ENCODE measurements around the gene HDAC5.

HDAC5 gene

DNA sequence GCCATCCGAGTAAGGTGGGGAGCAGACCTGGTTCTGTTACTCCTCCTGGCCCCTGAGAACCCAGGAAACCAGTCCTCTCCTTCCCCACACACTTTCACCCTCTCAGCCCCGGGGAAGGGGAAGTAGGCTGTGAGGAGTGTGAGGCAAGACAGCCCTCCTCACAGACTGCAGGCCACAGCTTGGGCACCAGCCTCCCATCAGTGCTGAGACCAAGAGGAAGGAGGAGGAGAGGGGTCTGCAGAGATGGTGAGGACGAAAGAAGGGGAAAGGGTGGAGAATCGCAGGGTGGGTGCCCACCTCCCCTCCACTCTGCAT lies 45.9 kb downstream of the HDAC5 start:
- Mint-ChIP-seq H3K36me3 (ENCODE audit: low read depth) (peaks cover 71% of the 10 kb centered on the region), H3K4me1 (ENCODE audit: low read depth) (no peaks in the 10 kb centered on the region), H3K9me3 (no peaks in the 10 kb centered on the region), H3K4me3 (no peak overlapping the region), H3K27ac (peak overlapping the region; percentile 55), H3K27me3 (no peaks in the 10 kb centered on the region)
- DNase-seq, result no peak

DNA sequence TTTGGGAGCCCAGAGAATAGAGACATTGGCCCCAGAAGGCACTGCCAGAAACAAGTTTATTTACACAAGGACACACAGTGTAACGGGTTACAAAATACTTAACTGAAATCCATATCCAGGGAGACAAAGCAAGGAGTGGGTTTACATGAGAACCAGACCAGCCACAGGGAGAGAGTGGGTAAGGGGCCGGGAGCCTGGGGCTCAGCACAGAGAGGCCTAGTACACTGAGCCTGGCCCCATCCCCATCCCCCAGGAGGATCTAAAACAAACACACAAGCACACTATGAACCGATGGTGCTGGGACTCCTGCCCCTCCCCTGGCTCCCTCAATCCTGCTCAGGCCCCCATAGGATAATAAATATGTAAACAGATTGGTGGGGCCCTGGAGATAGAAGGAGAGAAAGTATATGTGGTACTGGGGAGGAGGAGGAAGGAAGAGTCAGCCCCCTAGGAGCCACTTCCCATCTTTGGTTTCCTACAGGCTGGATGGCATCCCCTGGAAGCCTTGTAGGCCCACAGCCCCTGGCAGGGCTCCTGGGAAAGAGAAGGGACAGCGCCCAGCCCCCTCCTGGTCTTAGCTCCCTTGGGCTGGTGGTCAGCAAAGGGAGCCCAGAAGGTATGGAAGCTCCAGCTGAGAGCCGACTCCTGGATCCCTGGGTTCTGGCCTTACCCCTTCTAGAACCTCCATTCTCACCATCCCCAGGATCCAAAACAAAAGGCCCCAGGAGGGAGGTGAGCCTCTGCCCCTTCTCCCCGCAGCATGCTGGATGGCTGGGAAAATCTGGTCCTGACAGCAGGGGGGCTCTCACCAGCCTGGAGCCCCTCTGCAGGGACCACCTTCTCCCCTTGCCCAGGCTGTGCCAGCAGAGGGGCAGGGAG lies 46.5 kb downstream of the HDAC5 start:
- Mint-ChIP-seq H3K27ac (peak overlapping the region; percentile 55), H3K9me3 (no peaks in the 10 kb centered on the region), H3K4me1 (ENCODE audit: low read depth) (peaks cover 2% of the 10 kb centered on the region), H3K27me3 (no peaks in the 10 kb centered on the region), H3K4me3 (no peak overlapping the region), H3K36me3 (ENCODE audit: low read depth) (peaks cover 67% of the 10 kb centered on the region)
- DNase-seq, result no peak

DNA sequence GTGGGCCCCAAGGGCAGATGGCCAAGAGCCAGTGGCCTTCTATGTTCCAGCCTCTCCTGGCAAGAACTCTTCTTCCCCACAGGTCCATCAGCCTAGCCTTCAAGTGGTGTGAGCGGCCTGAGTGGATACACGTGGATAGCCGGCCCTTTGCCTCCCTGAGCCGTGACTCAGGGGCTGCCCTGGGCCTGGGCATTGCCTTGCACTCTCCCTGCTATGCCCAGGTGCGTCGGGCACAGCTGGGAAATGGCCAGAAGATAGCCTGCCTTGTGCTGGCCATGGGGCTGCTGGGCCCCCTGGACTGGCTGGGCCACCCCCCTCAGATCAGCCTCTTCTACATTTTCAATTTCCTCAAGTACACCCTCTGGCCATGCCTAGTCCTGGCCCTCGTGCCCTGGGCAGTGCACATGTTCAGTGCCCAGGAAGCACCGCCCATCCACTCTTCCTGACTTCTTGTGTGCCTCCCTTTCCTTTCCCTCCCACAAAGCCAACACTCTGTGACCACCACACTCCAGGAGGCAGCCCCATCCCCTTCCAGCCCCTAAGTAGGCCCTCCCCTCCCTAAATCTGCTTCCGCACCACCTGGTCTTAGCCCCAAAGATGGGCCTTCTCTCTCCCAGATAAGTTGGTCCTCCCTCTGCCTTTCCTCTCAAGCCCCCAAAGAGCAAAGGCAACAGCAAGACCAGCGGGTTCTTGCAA lies 47.7 kb downstream of the HDAC5 start:
- Mint-ChIP-seq H3K27ac (no peak overlapping the region), H3K9me3 (no peaks in the 10 kb centered on the region), H3K4me1 (ENCODE audit: low read depth) (peaks cover 12% of the 10 kb centered on the region), H3K27me3 (no peaks in the 10 kb centered on the region), H3K36me3 (ENCODE audit: low read depth) (peaks cover 67% of the 10 kb centered on the region), H3K4me3 (no peak overlapping the region)
- DNase-seq, result no peak

DNA sequence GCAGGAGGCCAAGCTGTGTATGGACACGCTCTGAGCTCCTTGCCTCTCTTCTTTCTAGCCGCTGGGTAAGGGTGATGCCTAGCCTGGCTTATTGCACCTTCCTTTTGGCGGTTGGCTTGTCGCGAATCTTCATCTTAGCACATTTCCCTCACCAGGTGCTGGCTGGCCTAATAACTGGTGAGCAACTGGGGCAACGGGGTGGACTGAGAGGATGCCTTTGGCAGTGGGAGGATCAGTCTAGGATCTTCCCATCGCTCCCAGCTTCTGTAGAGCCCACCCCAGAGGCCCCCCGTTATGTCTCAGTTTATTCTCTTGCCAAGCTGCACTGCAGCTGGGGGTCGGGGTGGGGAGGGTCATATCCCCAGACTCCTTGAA lies 48.5 kb downstream of the HDAC5 start:
- peaks cover 19% of the 10 kb centered on the region for H3K4me1 Mint-ChIP-seq (ENCODE audit: low read depth)
- H3K27ac Mint-ChIP-seq, result no peak overlapping the region
- H3K4me3 Mint-ChIP-seq, result no peak overlapping the region
- DNase-seq, result no peak
- no peaks in the 10 kb centered on the region for H3K27me3 Mint-ChIP-seq
- H3K36me3 Mint-ChIP-seq (ENCODE audit: low read depth), result peaks cover 59% of the 10 kb centered on the region
- no peaks in the 10 kb centered on the region for H3K9me3 Mint-ChIP-seq

DNA sequence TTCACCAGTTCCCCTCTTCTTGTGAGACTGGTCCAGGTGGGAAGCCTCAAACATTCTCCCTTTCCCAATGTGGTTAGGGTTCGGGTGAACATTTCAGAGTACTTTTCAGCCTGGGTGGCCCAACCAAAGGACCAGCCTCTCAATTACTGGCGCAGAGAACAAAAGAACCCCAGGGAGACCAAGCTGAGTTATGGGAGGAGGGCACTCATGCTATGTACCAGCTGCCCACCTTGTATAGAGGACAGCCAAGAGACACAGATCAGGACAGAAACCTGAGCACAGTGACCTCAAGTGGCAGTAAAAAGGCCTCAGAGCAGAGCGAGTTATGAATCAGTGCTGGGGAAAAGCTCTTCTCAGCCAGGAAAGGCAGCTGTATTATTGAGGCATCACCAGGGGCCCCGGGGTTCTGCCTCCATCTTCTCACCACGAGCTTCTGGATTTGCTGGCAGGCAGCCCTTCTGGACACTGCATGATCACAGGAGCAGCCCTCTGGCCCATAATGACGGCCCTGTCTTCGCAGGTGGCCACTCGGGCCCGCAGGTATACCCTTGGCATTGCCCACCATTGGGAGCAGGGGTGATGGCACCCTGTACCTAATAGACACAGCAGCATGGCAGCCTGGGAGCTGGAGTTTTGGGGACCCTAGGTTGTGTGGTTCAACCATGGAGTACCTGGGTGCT lies 49.1 kb downstream of the HDAC5 start:
- no peak overlapping the region for H3K4me3 Mint-ChIP-seq
- H3K36me3 Mint-ChIP-seq (ENCODE audit: low read depth), result peaks cover 57% of the 10 kb centered on the region
- DNase-seq, result no peak
- H3K4me1 Mint-ChIP-seq (ENCODE audit: low read depth), result peaks cover 20% of the 10 kb centered on the region
- no peaks in the 10 kb centered on the region for H3K27me3 Mint-ChIP-seq
- no peaks in the 10 kb centered on the region for H3K9me3 Mint-ChIP-seq
- peak overlapping the region; percentile 44 for H3K27ac Mint-ChIP-seq

DNA sequence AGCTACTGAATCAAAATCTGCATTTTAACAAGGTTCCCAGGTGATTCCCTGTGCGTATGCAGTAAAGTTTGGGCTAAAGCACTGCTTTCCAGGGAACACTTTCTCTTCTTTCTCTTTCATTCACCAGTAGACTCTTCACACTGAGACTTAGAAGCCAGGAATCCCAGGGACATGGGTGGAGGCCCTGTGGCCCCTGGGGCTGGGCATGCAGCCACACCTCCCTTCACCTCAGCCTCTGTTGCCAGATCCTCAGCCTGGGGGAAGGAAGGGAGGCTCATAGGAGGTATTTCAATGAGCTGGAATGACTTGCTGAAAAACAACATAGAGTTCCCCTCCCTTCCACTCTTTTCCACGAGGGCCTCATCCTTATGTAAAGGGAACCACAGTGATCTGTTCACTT lies 51.7 kb downstream of the HDAC5 start:
- Mint-ChIP-seq H3K27me3 (no peaks in the 10 kb centered on the region), H3K9me3 (no peaks in the 10 kb centered on the region), H3K36me3 (ENCODE audit: low read depth) (peaks cover 37% of the 10 kb centered on the region)

DNA sequence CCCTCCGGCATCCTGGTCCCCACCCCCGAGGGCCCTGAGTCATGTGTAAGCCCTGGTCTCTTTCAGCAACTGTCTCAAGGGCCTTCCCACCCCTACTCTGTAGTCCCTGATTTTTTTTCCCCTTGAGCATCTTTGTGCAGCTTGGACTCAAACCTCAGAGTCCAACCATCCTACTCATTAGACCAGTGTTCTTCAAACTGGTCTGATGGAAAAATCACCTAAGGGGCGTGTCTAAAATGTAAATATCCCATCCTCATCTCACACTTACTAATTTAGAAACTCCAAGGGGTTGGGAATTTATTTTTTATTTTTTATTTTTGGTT lies 52.3 kb downstream of the HDAC5 start:
- H3K9me3 Mint-ChIP-seq, result no peaks in the 10 kb centered on the region
- peaks cover 36% of the 10 kb centered on the region for H3K4me1 Mint-ChIP-seq (ENCODE audit: low read depth)
- peaks cover 31% of the 10 kb centered on the region for H3K36me3 Mint-ChIP-seq (ENCODE audit: low read depth)
- no peaks in the 10 kb centered on the region for H3K27me3 Mint-ChIP-seq
- peak overlapping the region; percentile 97 for H3K27ac Mint-ChIP-seq
- H3K4me3 Mint-ChIP-seq, result peak overlapping the region; percentile 88
- DNase-seq, result no peak

More for the DNA sequence above, 51.7 kb downstream of the HDAC5 start:
- no peak for DNase-seq
- peaks cover 33% of the 10 kb centered on the region for H3K4me1 Mint-ChIP-seq (ENCODE audit: low read depth)
- H3K4me3 Mint-ChIP-seq, result peak overlapping the region; percentile 88
- peak overlapping the region; percentile 97 for H3K27ac Mint-ChIP-seq

DNA sequence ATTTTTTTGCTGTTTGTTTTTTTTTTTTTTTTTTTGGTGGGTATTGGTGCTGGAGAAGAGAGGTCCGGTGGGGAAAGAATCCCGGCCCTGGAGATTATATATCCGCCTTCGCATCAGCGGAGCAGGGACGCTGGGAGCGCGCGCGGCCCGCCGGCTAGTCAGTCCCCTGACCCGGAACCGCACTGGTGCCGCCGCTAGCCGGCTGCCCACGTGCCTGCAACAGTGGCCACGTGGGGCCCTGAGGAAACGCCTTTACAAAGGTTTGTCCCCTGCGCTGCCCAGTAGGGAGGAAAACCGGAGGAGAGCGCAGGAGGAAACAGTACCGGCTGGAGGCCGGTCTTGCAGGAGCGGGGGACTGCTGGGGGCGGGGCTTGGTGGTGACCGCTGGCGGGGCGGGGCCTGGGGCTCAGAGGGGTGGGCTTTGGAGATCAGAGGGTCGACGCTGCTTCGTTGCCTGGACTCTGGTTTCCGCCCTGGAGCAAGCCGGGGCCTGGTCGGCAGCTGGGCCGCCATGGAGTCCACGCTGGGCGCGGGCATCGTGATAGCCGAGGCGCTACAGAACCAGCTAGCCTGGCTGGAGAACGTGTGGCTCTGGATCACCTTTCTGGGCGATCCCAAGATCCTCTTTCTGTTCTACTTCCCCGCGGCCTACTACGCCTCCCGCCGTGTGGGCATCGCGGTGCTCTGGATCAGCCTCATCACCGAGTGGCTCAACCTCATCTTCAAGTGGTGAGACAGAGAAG lies 52.8 kb downstream of the HDAC5 start, which contains the start of gene G6PC3:
Gene G6PC3, plus strand, starts transcription at position 281 of the 743 bp plus-strand sequence. Its CDS starts 231 bp downstream, at position 512.
- H3K4me3 Mint-ChIP-seq, result peak within 1 kb of the TSS; percentile 88
- H3K4me1 Mint-ChIP-seq (ENCODE audit: low read depth), result peaks cover 38% of the 10 kb centered on the region
- no peaks in the 10 kb centered on the region for H3K27me3 Mint-ChIP-seq
- H3K27ac Mint-ChIP-seq, result peak within 1 kb of the TSS; percentile 97
- peaks cover 30% of the 10 kb centered on the region for H3K36me3 Mint-ChIP-seq (ENCODE audit: low read depth)
- DNase-seq, result peak; percentile 87
- no peaks in the 10 kb centered on the region for H3K9me3 Mint-ChIP-seq

DNA sequence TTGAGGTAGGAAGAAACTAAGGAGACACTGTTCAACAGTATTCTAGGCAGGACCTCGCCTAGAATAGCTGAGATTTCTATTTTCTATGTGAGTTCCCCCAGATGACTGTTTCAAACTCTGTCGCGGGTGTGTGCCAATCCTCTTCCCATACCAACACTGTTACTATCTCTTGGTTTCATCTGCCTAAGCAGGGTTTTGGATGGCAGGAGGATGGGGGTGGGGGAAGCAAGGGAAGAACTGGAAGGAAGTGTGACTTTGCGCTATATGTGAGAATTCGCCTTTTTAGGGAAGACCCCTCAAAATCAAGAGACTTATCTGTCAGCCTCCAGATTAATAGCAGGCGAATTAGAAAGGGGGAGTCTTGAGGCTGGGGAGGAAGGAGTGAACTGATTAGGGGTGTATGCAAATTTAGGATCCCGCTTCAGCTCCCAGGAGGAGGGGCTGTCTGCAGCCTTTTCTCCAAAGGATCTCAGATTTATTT lies 53.4 kb downstream of the HDAC5 start:
- peaks cover 42% of the 10 kb centered on the region for H3K4me1 Mint-ChIP-seq (ENCODE audit: low read depth)
- no peaks in the 10 kb centered on the region for H3K27me3 Mint-ChIP-seq
- H3K27ac Mint-ChIP-seq, result peak overlapping the region; percentile 97
- no peak for DNase-seq
- H3K36me3 Mint-ChIP-seq (ENCODE audit: low read depth), result peaks cover 28% of the 10 kb centered on the region
- no peaks in the 10 kb centered on the region for H3K9me3 Mint-ChIP-seq
- peak overlapping the region; percentile 88 for H3K4me3 Mint-ChIP-seq

DNA sequence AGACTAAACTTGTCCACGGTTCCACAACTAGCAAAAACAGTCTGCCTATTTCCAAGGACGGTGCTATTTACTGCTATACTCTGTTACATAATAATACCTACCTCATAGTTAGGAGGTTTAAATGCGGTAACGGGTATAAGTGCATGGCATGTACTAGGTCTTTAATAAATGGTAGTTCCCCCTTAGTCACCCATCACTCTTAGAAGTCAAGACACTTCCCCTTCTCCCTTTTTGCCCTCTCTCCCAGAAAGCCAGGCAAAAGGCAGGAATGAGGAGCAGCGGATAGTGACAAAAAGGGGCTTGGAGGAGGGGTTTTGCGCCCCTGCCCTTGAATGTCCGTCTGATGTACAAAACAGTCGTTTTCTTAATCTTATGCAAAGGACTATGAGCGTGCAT lies 55.9 kb downstream of the HDAC5 start:
- DNase-seq, result no peak
- peaks cover 37% of the 10 kb centered on the region for H3K36me3 Mint-ChIP-seq (ENCODE audit: low read depth)
- H3K4me1 Mint-ChIP-seq (ENCODE audit: low read depth), result peaks cover 60% of the 10 kb centered on the region
- no peak overlapping the region for H3K27ac Mint-ChIP-seq
- H3K27me3 Mint-ChIP-seq, result no peaks in the 10 kb centered on the region
- peak overlapping the region; percentile 97 for H3K4me3 Mint-ChIP-seq
- H3K9me3 Mint-ChIP-seq, result no peaks in the 10 kb centered on the region

DNA sequence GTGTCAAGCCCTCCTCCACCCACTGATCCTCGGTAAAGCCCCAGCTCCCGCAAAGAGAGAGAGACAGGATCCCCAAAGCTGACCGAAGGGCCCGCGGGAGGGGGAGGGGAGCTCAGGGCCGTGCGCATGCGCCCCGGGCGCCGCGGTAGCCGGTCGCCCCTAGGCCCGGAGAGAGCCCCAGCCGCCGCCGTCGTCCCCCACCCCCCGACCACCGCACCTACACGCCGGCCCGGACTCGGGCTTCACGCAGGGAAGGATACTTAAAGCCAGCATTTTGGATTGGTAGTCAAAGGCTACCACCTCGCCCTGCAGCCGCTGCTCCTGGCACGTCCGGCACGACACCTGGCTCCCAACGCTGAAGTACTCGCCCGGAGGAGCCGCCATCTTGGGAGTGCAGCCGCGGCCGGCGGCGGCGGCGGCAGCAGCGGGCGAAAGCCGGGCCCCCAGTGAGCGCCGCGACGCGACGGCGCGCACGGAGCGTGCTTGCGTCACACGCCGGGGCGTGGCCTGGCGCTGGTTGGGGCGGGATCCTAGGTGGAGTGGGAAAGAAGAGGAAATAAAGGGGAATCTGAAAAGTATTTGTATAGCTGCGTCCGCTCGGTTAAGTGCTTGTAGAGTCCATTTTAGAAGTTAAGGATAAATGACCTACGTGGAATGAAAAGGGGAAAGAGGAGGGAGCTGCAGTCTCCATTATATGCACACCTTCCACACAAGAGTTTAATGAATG lies 57.1 kb downstream of the HDAC5 start, which contains the start of gene LSM12:
Gene LSM12, minus strand, starts transcription at position 468 of the 727 bp plus-strand sequence. Its CDS starts 84 bp downstream, at position 384.
- H3K4me3 Mint-ChIP-seq, result peak within 1 kb of the TSS; percentile 97
- peak within 1 kb of the TSS; percentile 94 for H3K27ac Mint-ChIP-seq
- no peaks in the 10 kb centered on the region for H3K9me3 Mint-ChIP-seq
- H3K27me3 Mint-ChIP-seq, result no peaks in the 10 kb centered on the region
- peaks cover 47% of the 10 kb centered on the region for H3K36me3 Mint-ChIP-seq (ENCODE audit: low read depth)
- peak; percentile 97 for DNase-seq
- peaks cover 63% of the 10 kb centered on the region for H3K4me1 Mint-ChIP-seq (ENCODE audit: low read depth)

DNA sequence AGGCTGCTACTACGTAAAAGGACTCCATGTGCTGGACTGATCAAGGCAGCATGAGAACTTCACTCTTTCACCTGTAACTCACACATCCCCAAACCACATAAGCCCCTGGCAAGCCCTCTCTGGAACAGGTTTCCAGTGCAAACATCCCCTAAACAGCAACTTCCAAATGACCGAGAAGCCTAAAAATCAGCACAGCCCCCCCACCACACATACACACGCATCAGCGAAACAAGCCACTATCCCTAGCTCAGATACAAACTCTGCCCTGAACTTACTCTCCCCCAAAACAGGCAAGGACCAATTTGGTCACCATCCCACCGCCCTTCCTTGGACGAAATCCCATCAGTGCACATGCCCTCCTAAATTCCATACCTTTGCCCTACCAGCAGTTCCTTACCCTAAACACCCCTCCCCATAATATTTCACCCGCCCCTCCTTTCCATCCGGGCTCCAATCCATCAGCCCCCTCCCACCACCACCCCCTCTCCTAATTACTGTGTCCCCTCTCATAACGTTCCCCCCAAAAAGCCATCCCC lies 57.7 kb downstream of the HDAC5 start:
- H3K27me3 Mint-ChIP-seq, result no peaks in the 10 kb centered on the region
- H3K9me3 Mint-ChIP-seq, result no peaks in the 10 kb centered on the region
- peaks cover 60% of the 10 kb centered on the region for H3K4me1 Mint-ChIP-seq (ENCODE audit: low read depth)
- H3K4me3 Mint-ChIP-seq, result peak overlapping the region; percentile 97
- peak overlapping the region; percentile 94 for H3K27ac Mint-ChIP-seq
- peaks cover 47% of the 10 kb centered on the region for H3K36me3 Mint-ChIP-seq (ENCODE audit: low read depth)
- peak; percentile 58 for DNase-seq

Data from activated T-cell treated with anti-CD3 and anti-CD28 coated beads, Interleukin-2, amount 50 U/mL, for 24 hours (primary cell).